Measurements from ENCODE around the gene NTN4.

Gene NTN4

GRCh38 chr12:95653771-95654546, 136.6 kb downstream of the NTN4 start:
- H3K36me3 Mint-ChIP-seq (ENCODE audit: low read depth) = no peaks in the 10 kb centered on the region
- no peak for TF ChIP-seq CTCF (IDR thresholded peaks at IDR 0.05; ENCODE audit: unreplicated experiment in 3 of 3)
- H3K4me1 Mint-ChIP-seq = peaks cover 5% of the 10 kb centered on the region
- H3K4me3 Mint-ChIP-seq = no peak overlapping the region
- no peaks in the 10 kb centered on the region for H3K9me3 Mint-ChIP-seq
- no peak overlapping the region for H3K27ac Mint-ChIP-seq
- H3K27me3 Mint-ChIP-seq (ENCODE audit: low read depth) = no peaks in the 10 kb centered on the region

- Mint-ChIP-seq H3K4me1 (peaks cover 17% of the 10 kb centered on the region), H3K36me3 (ENCODE audit: low read depth) (no peaks in the 10 kb centered on the region), H3K27me3 (ENCODE audit: low read depth) (no peaks in the 10 kb centered on the region), H3K9me3 (no peaks in the 10 kb centered on the region), H3K4me3 (no peak overlapping the region), H3K27ac (no peak overlapping the region)
- TF ChIP-seq CTCF (IDR thresholded peaks at IDR 0.05; ENCODE audit: unreplicated experiment in 3 of 3) = no peak
Observed at GRCh38 chr12:95651681-95652080, 138.9 kb downstream of the NTN4 start.

GRCh38 chr12:95648990-95649791, 141.4 kb downstream of the NTN4 start:
- Mint-ChIP-seq H3K4me1 (peaks cover 23% of the 10 kb centered on the region), H3K27ac (peak overlapping the region; percentile 80 to 95 (median 87)), H3K36me3 (ENCODE audit: low read depth) (no peaks in the 10 kb centered on the region), H3K27me3 (ENCODE audit: low read depth) (no peaks in the 10 kb centered on the region), H3K4me3 (no peak overlapping the region), H3K9me3 (no peaks in the 10 kb centered on the region)
- TF ChIP-seq CTCF (IDR thresholded peaks at IDR 0.05; ENCODE audit: unreplicated experiment in 3 of 3) = no peak

DNA sequence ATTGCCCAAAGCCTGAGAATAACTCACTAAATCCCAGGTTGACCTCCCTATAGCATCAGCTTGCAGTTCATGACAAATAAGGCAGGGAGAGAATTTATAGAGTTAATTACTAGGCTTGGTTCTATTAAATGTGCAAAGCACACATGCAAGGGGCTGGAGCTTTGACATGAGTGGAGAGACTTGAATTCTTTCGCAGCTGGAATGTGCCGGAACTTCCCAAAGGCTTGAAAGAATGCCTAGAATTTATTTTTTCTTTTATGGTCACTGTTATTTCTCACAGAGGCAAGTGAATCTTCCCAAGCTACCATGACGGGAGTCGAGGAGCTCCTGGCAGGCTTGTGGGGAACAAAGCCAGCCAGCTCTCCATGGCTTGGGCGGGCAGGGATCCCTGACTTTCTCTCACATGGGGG, 143.8 kb downstream of the NTN4 start:
- no peak for TF ChIP-seq CTCF (IDR thresholded peaks at IDR 0.05; ENCODE audit: unreplicated experiment in 3 of 3)
- peaks cover 23% of the 10 kb centered on the region for H3K4me1 Mint-ChIP-seq
- H3K27me3 Mint-ChIP-seq (ENCODE audit: low read depth) = no peaks in the 10 kb centered on the region
- H3K27ac Mint-ChIP-seq = peak overlapping the region; percentile 10 to 94 (median 84)
- peak overlapping the region in 2 of 3 experiments; percentile 13 to 24 for H3K4me3 Mint-ChIP-seq
- no peaks in the 10 kb centered on the region for H3K9me3 Mint-ChIP-seq
- no peaks in the 10 kb centered on the region for H3K36me3 Mint-ChIP-seq (ENCODE audit: low read depth)

GRCh38 chr12:95643256-95643655, 147.3 kb downstream of the NTN4 start:
- TF ChIP-seq CTCF (IDR thresholded peaks at IDR 0.05; ENCODE audit: unreplicated experiment in 3 of 3) = no peak
- Mint-ChIP-seq H3K9me3 (no peaks in the 10 kb centered on the region), H3K4me3 (no peak overlapping the region), H3K4me1 (peaks cover 15% of the 10 kb centered on the region), H3K27ac (no peak overlapping the region), H3K36me3 (ENCODE audit: low read depth) (no peaks in the 10 kb centered on the region), H3K27me3 (ENCODE audit: low read depth) (no peaks in the 10 kb centered on the region)
